Panc1 (cell line): ENCODE measurements around the gene CEP126. TPM values are rescaled to one million over a fixed set of nuclear protein-coding genes. Genes with fewer than 3 reads are reported as not detected.

Experiments
- ATAC-seq: fragments of 200-7000 bp; cut with Tn5 transposase; 2 replicates; pipeline ENCODE4 v1.9.1; 2020; ENCODE audit warnings: mild to moderate bottlenecking, moderate library complexity
- Bru-seq: library from RNA; stranded (reverse); fragments of 400-500 nt; gene quantifications from one replicate; lab custom pipeline; 2021; lab: Mats Ljungman, UMichigan
- BruChase-seq, 2 experiments: library from RNA; stranded (reverse); fragments of 400-500 nt; gene quantifications; one replicate each; lab custom pipeline; 2021; lab: Mats Ljungman, UMichigan
- BruUV-seq: library from RNA; stranded (reverse); fragments of 400-500 nt; replicated peaks from 2 replicates; lab custom pipeline; 2021; lab: Mats Ljungman, UMichigan
- CTCF ChIA-PET: fragments of 300-600 bp; sonication (Branson Sonifier 250); formaldehyde crosslinking; loops from one replicate; lab custom pipeline; 2022; ENCODE audit warnings: antibody characterized with exemption; lab: Charles Lee
- POLR2A ChIA-PET: fragments of 300-600 bp; sonication (Branson Sonifier 250); formaldehyde crosslinking; loops from one replicate; lab custom pipeline; 2022; ENCODE audit warnings: antibody characterized with exemption; lab: Charles Lee
- DNase-seq: peaks from one replicate; pipeline ENCODE4 v3.0.0-alpha.2; 2010; ENCODE audit warnings: low read depth, low spot score
- H3K27ac ChIP-seq: 2 replicates; pipeline ENCODE4 v1.5.1; 2011; ENCODE audit warnings: mild to moderate bottlenecking, low read length, inconsistent platforms
- H3K27me3 ChIP-seq: fragments of 200-500 bp; sonication (Bioruptor generic); 2 replicates; pipeline ENCODE4 v1.6.0; 2014; ENCODE audit warnings: low read length, inconsistent platforms; ENCODE audit not compliant: control insufficient read depth, insufficient read depth
- H3K36me3 ChIP-seq: fragments of 200-500 bp; sonication (Bioruptor generic); 2 replicates; pipeline ENCODE4 v1.5.1; 2014; ENCODE audit warnings: inconsistent platforms, mild to moderate bottlenecking, low read length, moderate library complexity; ENCODE audit not compliant: control insufficient read depth, insufficient read depth
- H3K4me1 ChIP-seq: 2 replicates; pipeline ENCODE4 v1.5.1; 2011; ENCODE audit warnings: inconsistent platforms, mild to moderate bottlenecking, low read length, moderate library complexity; ENCODE audit not compliant: control insufficient read depth, insufficient read depth
- H3K4me3 ChIP-seq, 2 experiments: 2 replicates each; pipeline ENCODE4 v1.5.1; 2011 to 2012; ENCODE audit warnings: low read depth in 2 of 2, low read length in 2 of 2, mild to moderate bottlenecking in 2 of 2, inconsistent platforms in 1 of 2, moderate library complexity in 1 of 2
- H3K9me3 ChIP-seq: fragments of 200-500 bp; sonication (Bioruptor generic); 2 replicates; pipeline ENCODE4 v1.5.1; 2014; ENCODE audit warnings: low read depth, mild to moderate bottlenecking, inconsistent platforms, low read length, moderate library complexity; ENCODE audit not compliant: control insufficient read depth, insufficient read depth
- CTCF ChIP-seq: fragments of 450-650 bp; IDR thresholded peaks from 2 replicates; pipeline ENCODE4 v1.5.1; 2017; ENCODE audit warnings: mild to moderate bottlenecking
- POLR2AphosphoS5 ChIP-seq: IDR thresholded peaks from 2 replicates; pipeline ENCODE4 v1.6.1; 2012; ENCODE audit warnings: mild to moderate bottlenecking, low read depth, low read length, moderate library complexity
- REST ChIP-seq, 2 experiments: IDR thresholded peaks; 2 replicates each; pipeline ENCODE4 v1.6.1; 2011 to 2012; ENCODE audit warnings: low read depth in 2 of 2, control low read depth in 1 of 2, low read length in 1 of 2, mild to moderate bottlenecking in 1 of 2, moderate library complexity in 1 of 2; ENCODE audit not compliant: insufficient read depth in 1 of 2
- SIN3A ChIP-seq: IDR thresholded peaks from 2 replicates; pipeline ENCODE4 v1.6.1; 2012; ENCODE audit warnings: low read depth, mild to moderate bottlenecking, low read length, moderate library complexity, borderline replicate concordance; ENCODE audit not compliant: insufficient read depth
- TCF7L2 ChIP-seq: IDR thresholded peaks from 2 replicates; pipeline ENCODE4 v1.6.1; 2011; ENCODE audit warnings: mild to moderate bottlenecking, low read depth, low read length, inconsistent platforms
- in situ Hi-C: cut with HindIII; loops from 2 replicates; pipeline ENCODE4 v1.10.0; 2016; ENCODE audit warnings: low sequenced_read_pairs, low pct_unique_long_range_greater_than_20kb
- intact Hi-C: fragments of 100-400 bp; cut with micrococcal nuclease; formaldehyde crosslinking; loops from one replicate; pipeline ENCODE4 v1.10.0; 2022; ENCODE audit not compliant: unreplicated experiment
- long read RNA-seq: library from polyadenylated mRNA; unstranded; transcript quantifications from one replicate; pipeline ENCODE4 v2.0.0, GENCODE V29; 2021; ENCODE audit not compliant: unreplicated experiment
- polyA plus RNA-seq: library from polyadenylated mRNA; unstranded; fragments of >200 nt; gene quantifications from one replicate; pipeline ENCODE4 v1.2.1, GENCODE V29; 2012; ENCODE audit warnings: missing spikeins; ENCODE audit not compliant: insufficient read length
- total RNA-seq: library from RNA; stranded (reverse); gene quantifications from one replicate; pipeline ENCODE4 v1.2.1, GENCODE V29; 2021; ENCODE audit not compliant: unreplicated experiment

CEP126 gene
- total RNA-seq, result 6.6 TPM
- 2.0 TPM for polyA plus RNA-seq
- Bru-seq, nascent RNA, result percentile 66 among the genes with signal in this experiment
- BruChase-seq, experiment 1, labeled RNA remaining after a 2-hour chase, result percentile 67 among the genes with signal in this experiment
- BruChase-seq, experiment 2, labeled RNA remaining after a 6-hour chase, result percentile 64 among the genes with signal in this experiment
- long read RNA-seq, full-length matches to known transcripts, result 4 of 29 reads
- long read RNA-seq, partial matches to known transcripts, result 11 of 29 reads
- long read RNA-seq, other reads (novel, unspliced or antisense), result 14 of 29 reads

- BruUV-seq, result no TSS peak
- ATAC-seq (peak; percentile 97), DNase-seq (peak; percentile 81)
- H3K4me3 ChIP-seq, result peak within 1 kb of the TSS; percentile 79 to 82
- H3K9me3 ChIP-seq, result no peaks in the 10 kb centered on the region
- POLR2A ChIA-PET, result interaction anchor here (0.5 to 0.6 kb wide), 3 partner anchors 47 to 773 kb away, joined by 3 read pairs; no protein-coding TSS in a partner anchor
- in situ Hi-C loops (no loop called here), intact Hi-C loops (loop anchor here (10.0 kb wide), 2 partner anchors 90 to 400 kb away; partner anchors contain the start of gene BIRC3)
- peak within 1 kb of the TSS; percentile 94 for H3K27ac ChIP-seq
- TF ChIP-seq TCF7L2, result no peak
- TF ChIP-seq CTCF, result peak; percentile 78
- TF ChIP-seq POLR2AphosphoS5, result no peak
- TF ChIP-seq REST (IDR thresholded peaks at IDR 0.05; ENCODE audit: insufficient read depth in 1 of 2, low read depth in 2 of 2, low read length in 1 of 2), result no peak
- peak; percentile 99 for TF ChIP-seq SIN3A
- no peaks in the 10 kb centered on the region for H3K36me3 ChIP-seq
- CTCF ChIA-PET, result interaction anchor here (0.6 to 1.0 kb wide), 2 partner anchors 54 to 92 kb away, joined by 3 to 4 read pairs; no protein-coding TSS in a partner anchor
- no peaks in the 10 kb centered on the region for H3K27me3 ChIP-seq
- peaks cover 37% of the 10 kb centered on the region for H3K4me1 ChIP-seq
Observed at GRCh38 chr11:101914738-101915426, at the start of gene CEP126. Gene CEP126, plus strand, starts transcription at chr11:101915010. Its CDS starts 275 bp downstream, at chr11:101915285.

GRCh38 chr11:101866619-101867491 lies 48.0 kb upstream of the CEP126 start:
- DNase-seq (no peak), ATAC-seq (no peak)
- TF ChIP-seq POLR2AphosphoS5 (no peak), SIN3A (no peak), REST (IDR thresholded peaks at IDR 0.05; ENCODE audit: insufficient read depth in 1 of 2, low read depth in 2 of 2, low read length in 1 of 2) (no peak), CTCF (no peak), TCF7L2 (no peak)
- in situ Hi-C loops (no loop called here), intact Hi-C loops (no loop called here)
- Histone ChIP-seq H3K4me1 (peaks cover 7% of the 10 kb centered on the region; the same call in 1 of the 2 replicates), H3K36me3 (no peaks in the 10 kb centered on the region), H3K27ac (no peak overlapping the region), H3K4me3 (no peak overlapping the region), H3K27me3 (no peaks in the 10 kb centered on the region), H3K9me3 (no peaks in the 10 kb centered on the region)
- BruUV-seq, result no TSS peak
- ChIA-PET POLR2A (no interaction called here), CTCF (interaction anchor here (0.6 kb wide), 1 partner anchor 441 kb away, joined by 3 read pairs; no protein-coding TSS in a partner anchor)
